SK-N-SH (cell line): ENCODE measurements around the gene RETREG2.

Experiments used
- FOXJ3 ChIP-seq: sonication (generic); formaldehyde crosslinking; IDR thresholded peaks from 2 replicates; pipeline ENCODE4 v1.5.1; 2020; ENCODE audit warnings: mild to moderate bottlenecking, missing genetic modification reagents
- FOXM1 ChIP-seq: IDR thresholded peaks from 2 replicates; pipeline ENCODE4 v1.4.0; 2012; ENCODE audit warnings: low read depth, mild to moderate bottlenecking
- GABPA ChIP-seq: IDR thresholded peaks from 2 replicates; pipeline ENCODE4 v1.4.0; 2012; ENCODE audit warnings: low read depth, mild to moderate bottlenecking
- GATA2 ChIP-seq: sonication (generic); formaldehyde crosslinking; IDR thresholded peaks from 2 replicates; pipeline ENCODE4 v1.5.0; 2020; ENCODE audit warnings: mild to moderate bottlenecking, missing genetic modification reagents
- JUND ChIP-seq: IDR thresholded peaks from 2 replicates; pipeline ENCODE4 v1.4.0; 2012
- MXI1 ChIP-seq: IDR thresholded peaks from 2 replicates; pipeline ENCODE4 v1.6.1; 2012; ENCODE audit warnings: mild to moderate bottlenecking, low read depth, low read length, improper control_type of control experiment
- RXRA ChIP-seq: IDR thresholded peaks from 2 replicates; pipeline ENCODE4 v1.4.0; 2012; ENCODE audit warnings: low read depth, mild to moderate bottlenecking, borderline replicate concordance
- SIN3A ChIP-seq: IDR thresholded peaks from 2 replicates; pipeline ENCODE4 v1.6.1; 2012; ENCODE audit warnings: low read depth, mild to moderate bottlenecking, low read length, moderate library complexity, borderline replicate concordance
- SMC3 ChIP-seq: IDR thresholded peaks from 2 replicates; pipeline ENCODE4 v1.6.1; 2012; ENCODE audit warnings: low read depth, low read length, improper control_type of control experiment
- TAF1 ChIP-seq: IDR thresholded peaks from 2 replicates; pipeline ENCODE4 v1.6.1; 2012; ENCODE audit warnings: low read depth, mild to moderate bottlenecking, low read length, moderate library complexity, borderline replicate concordance
- USF1 ChIP-seq: IDR thresholded peaks from 2 replicates; pipeline ENCODE4 v1.4.0; 2012; ENCODE audit warnings: low read depth, borderline replicate concordance
- YY1 ChIP-seq: IDR thresholded peaks from 2 replicates; pipeline ENCODE4 v1.4.0; 2012; ENCODE audit warnings: low read depth, mild to moderate bottlenecking
- TF ChIP-seq, protein P1 (sequence below): fragments of 200-600 bp; sonication (generic); IDR thresholded peaks from 2 replicates; pipeline ENCODE4 v1.6.1; 2017; ENCODE audit warnings: antibody characterized with exemption, mild to moderate bottlenecking, moderate library complexity

DNA sequence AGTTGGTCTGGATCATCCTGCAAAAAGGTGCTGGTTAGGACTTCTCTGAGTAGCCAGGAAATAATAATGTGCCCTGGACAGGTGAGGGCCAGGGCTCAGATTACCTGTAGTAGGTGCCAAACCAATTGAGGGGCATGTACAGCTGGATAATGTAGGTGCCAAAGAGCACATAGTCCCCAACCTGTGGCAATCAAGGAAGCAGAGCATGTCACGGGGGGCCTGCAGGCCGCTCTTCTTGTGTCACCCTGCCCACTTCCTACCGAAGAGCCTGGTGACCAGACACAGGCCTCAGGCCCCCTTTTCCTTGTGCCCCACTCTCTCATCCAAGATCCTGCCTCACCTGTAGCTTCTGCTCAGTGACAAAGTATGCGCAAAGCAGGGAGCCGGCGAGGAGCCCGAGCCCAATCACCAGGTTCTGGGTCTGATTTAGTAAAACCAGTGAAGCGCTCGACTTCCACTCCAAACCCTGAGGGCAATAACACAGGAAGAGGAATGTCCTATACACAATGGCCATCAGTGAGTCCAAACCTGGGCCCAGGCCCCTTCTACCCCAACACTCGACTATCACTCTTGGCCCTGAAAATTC lies 35.5 kb downstream of the RETREG2 start:
- TF ChIP-seq, protein P1, sequence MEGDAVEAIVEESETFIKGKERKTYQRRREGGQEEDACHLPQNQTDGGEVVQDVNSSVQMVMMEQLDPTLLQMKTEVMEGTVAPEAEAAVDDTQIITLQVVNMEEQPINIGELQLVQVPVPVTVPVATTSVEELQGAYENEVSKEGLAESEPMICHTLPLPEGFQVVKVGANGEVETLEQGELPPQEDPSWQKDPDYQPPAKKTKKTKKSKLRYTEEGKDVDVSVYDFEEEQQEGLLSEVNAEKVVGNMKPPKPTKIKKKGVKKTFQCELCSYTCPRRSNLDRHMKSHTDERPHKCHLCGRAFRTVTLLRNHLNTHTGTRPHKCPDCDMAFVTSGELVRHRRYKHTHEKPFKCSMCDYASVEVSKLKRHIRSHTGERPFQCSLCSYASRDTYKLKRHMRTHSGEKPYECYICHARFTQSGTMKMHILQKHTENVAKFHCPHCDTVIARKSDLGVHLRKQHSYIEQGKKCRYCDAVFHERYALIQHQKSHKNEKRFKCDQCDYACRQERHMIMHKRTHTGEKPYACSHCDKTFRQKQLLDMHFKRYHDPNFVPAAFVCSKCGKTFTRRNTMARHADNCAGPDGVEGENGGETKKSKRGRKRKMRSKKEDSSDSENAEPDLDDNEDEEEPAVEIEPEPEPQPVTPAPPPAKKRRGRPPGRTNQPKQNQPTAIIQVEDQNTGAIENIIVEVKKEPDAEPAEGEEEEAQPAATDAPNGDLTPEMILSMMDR, result no peak
- TF ChIP-seq GATA2 (CRISPR knock-in tag) (no peak), SIN3A (no peak), JUND (no peak), USF1 (no peak), YY1 (no peak), MXI1 (no peak), RXRA (no peak), TAF1 (no peak), SMC3 (no peak), GABPA (no peak), FOXJ3 (CRISPR knock-in tag) (no peak), FOXM1 (no peak)
